ENCODE data around the gene PTAFR.

GRCh38 chr1:28157894-28158293 lies 18.6 kb downstream of the PTAFR start:
- TF ChIP-seq CTCF (IDR thresholded peaks at IDR 0.05; ENCODE audit: insufficient read depth, low read length, poor library complexity, severe bottlenecking) (no peak), EZH2phosphoT487 (conservative IDR thresholded peaks at IDR 0.05; ENCODE audit: low read length) (no peak)
